GM18498 (cell line): ENCODE measurements around the gene ELAPOR1.
"Not testable (repeated sequence)": the region's sequence is repeated elsewhere in the genome, so short reads cannot be mapped to it uniquely, and the experiment has no call there.

Experiments
- ATAC-seq: cut with Tn5 transposase; IDR thresholded peaks from one replicate; pipeline ENCODE4 v1.9.1; 2021; ENCODE audit warnings: mild to moderate bottlenecking, moderate library complexity; ENCODE audit not compliant: unreplicated experiment

Gene ELAPOR1

DNA sequence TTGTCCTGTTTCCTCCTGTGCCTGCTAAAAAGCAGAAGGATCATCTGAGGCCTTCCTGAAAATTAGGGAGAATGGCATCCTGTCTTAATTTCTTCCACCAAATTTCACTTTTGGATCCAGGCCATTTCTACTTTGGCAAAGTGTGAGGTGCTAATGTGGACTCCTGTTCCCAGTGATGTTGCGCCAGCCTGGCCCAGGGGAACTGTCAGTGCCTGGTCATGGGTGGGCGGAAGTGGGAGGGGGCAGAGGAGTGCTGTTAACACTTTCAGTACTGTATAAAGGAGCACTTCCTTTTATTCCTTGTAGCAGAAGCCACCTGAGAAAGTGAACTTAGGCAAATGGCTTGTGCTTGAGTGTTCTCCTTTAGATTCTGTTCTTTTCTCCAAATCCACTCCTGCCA, 19.9 kb downstream of the ELAPOR1 start:
- ATAC-seq: peak; percentile 48

DNA sequence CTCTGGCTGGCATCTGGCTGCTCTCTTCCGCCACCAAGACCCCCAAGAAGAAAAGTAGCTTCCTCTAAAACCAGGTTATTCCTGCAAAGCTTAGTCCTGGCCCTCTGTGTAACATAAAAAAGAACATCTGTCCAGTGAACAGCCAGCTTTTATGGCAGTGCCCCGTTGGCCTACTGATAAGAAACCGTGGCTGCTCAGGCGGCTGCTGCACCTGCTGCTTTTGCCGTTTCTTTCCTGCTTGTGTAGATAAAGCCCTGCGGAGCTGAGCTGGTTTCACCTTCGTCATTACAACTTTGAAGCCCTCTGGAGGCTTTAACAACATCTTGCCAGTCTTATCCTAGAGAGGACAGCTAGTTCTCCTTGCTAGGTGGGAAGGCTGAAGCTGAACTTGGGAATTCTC, 20.5 kb downstream of the ELAPOR1 start:
- ATAC-seq: peak; percentile 48

DNA sequence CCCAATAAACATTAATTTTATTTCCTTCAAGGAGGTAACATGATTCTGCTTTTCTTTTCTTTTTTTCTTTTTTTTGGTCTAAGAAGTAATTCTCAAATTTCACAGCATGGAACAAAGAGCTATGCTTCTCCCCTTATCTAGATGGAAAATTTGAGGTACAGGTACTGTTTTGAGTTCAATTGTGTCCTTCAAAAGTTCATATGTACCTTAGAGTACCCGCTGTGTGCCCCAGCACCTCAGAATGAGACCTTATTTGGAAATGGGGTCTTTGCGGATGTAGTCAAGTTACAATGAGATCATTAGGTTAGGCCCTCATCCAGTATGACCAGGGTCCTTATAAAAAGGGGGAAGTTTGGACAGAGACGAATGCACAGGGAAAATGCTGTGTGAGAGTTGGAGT, 22.0 kb downstream of the ELAPOR1 start:
- ATAC-seq: no peak

DNA sequence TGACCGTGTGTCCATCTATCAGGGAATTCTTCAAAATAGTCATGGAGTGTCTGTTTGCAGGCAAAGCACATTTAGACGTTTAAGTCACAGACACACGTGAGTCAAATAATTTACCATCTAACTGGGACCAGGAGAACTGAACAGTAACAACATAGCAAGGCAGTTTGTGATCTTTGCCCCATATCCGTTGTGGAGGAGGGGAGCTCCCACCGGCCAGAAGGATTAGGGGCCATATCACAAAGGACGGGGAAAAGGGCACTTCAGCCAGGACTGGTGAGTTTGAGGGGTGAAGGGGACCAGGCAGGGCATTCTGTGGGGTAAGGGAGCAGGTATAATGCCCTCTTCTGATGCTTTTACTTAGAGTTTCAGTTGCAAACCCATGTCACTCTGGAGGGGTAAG, 22.9 kb downstream of the ELAPOR1 start:
- ATAC-seq: no peak

DNA sequence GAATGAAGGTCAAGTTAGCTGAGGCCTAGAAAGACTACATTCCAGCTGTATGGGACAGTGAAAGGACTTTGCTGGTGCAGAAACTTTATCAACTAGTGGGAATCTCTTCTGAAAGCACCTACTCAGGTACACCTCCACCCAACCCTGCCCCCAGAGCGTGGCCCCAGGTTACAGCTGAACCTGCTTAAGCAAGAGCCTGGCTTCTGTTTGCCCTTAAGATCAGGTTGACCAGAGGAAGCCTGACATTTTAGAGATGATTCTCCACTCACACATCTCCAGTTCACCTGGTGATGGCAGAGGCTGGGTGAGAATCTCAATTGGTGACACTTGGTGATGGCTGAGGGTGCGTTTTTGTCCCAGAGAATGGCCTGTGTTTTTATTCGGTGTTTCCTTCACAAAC, 24.0 kb downstream of the ELAPOR1 start:
- ATAC-seq: no peak

DNA sequence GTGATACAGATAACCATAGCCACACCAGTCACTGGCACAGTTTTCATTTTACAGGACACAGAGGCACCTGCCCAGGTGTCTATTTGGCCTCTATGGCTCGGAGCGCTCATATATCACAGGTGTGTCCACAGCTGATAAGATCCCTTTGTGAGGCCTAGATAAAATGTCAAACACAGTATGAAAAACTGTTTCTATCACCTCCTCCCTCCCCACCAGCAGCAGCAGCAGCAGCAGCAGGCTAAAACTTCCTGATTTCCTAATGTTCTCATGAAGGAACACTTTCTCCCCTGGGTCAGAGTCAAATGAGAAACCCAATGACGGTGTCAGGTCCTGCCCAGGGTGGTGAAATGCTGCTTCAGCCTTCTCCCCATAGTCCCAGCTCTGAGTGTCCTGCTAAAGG, 24.4 kb downstream of the ELAPOR1 start:
- no peak for ATAC-seq

DNA sequence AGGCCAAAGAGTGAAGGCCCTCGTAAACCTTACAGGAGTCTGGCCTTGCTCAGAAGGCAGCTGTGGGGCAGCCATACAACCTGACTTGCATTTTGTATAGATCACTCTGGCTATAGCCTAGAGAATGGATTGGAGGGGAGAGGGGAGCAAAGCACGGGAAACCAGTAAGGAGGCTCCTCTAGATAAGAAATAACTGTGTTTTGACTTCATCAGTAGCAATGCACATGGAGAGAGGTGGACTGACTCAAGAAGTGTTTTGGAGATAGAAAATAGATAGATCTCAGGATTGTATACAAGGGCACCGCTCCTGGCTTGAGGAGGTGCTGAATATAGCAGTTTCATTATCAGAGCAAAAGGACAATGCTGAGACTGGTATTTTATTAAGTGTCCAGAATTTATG, 26.5 kb downstream of the ELAPOR1 start:
- no peak for ATAC-seq

DNA sequence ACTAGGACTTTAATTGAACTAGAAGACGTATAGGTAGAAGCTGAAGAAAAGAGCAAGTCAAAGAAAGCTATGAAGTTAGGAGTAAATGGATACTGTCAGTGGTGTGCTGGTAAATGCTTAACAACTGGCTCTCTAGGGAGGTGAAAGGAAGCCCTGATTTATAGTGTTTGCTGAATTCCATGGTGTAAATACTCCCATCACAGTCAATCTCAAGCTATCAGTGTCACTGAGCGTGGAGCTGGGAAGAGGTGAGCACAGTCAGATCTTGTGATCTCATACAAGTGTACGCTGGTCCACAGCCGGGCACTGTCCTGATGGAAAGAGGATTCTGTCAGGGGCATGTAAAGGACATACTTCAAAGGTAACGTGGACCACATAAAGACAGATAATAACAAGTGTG, 28.3 kb downstream of the ELAPOR1 start:
- no peak for ATAC-seq

DNA sequence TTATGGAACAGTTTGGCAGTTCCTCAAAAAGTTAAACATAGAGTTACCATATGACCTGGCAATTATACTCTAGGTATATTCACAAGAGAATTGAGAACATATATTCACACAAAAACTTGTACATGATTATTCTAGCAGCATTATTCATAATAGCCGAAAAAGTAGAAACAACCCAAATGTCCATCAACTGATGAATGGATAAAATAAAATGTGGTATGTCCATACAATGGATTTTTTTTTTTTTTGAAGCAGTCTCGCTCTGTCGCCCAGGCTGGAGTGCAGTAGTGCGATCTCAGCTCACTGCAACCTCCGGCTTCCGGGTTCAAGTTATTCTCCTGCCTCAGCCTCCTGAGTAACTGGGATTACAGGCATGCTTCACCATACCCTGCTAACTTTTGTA, 28.8 kb downstream of the ELAPOR1 start:
- ATAC-seq: not testable (repeated sequence)

DNA sequence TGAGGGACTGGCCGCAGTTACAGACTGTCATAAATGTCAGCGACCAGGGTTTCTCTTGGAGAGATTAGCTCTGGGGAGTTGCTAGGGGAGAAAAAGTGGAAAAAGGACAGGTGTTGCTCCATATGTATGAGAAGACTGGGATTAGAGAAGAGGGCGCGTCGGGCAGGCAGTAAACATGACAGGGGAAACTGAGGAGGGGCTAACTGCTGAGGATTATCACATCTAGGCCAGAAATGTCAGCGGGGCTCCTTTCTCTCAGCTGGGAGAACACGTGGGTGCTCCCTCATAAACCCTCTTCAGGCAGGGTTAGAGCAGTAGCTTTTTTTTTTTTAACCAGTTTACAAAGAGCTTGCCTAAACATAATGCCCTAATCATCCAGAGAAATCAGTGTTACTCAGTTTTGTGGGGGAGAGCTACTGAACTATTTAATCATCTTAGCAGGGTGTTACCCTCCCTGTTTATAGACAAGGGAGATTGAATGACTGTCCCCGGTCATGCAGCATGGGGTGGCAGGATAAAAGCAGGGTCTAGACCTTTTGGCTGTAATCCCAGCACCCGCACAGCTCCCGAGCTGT, 35.2 kb downstream of the ELAPOR1 start:
- no peak for ATAC-seq

DNA sequence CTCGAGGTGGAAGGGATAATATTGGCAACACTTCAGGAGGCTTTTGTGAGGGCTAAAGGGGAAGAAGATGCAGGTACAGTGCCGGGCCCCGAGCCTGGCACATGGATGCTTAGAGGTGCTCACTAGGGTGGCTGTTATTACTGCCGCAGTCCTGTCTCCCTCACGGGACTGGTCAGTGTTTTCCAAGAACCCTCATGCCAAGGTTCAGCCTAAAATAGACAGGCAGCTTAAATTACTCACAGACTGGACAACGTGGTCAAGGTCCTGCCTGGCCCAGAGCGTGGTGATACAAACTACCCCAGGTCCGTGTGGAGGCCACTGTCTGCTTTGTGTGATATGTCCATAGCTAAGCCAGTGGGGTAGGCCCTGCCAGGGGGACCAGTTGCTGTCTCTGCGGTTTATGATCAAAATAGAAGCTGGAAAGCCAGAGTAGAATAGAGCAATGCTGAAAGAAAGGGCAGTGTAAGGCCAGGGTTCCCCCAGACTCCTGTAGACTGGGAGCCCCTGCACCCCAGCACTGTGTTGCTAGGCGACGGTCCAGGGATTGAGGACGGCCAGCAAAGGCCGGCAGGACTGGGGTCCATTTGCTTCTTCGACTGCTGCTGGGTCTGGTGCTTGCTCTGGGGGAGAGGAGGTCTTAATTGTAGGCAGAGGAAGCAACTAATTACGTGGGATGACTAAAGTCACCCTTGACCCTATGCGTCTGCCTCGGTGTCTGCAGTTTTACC, 36.1 kb downstream of the ELAPOR1 start:
- no peak for ATAC-seq

DNA sequence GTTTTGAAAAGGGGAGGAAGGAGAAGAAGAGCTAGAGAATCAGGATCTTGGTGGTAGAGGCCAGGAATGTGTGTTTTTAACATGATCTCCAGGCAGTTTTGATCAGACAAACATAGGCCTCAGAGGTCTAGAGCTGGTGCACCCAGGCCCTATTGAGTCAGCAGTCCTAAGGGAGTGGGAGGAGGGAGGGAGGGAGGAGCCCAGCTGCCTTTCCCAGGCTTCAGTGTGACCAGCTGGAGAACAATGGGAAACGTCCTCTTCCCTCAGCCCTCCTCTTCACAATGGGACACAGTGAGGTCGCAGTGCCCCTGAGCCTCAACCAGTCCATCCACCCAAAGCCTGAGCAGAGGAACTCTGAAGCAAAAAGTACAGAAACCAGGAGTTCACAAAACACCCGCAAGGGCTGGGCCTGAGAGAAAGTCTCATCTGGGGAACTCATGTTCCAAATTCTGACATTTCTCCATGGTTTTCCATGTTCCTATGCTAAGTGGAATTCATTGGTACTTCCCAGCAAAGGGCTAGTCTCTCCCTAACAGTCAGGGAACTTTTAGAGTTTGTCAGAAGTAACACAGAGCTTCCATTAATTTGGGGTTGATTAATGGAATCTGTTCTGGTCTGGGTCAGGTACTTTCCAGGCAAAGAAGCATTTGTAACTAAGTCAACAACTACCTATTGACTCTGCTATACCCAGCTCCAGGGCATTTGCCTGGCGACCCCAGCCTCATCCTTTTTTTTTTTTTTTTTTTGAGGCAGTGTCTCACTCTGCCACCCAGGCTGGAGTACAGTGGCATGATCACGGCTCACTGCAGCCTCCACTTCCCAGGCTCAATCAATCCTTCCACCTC, 37.5 kb downstream of the ELAPOR1 start:
- ATAC-seq: no peak

DNA sequence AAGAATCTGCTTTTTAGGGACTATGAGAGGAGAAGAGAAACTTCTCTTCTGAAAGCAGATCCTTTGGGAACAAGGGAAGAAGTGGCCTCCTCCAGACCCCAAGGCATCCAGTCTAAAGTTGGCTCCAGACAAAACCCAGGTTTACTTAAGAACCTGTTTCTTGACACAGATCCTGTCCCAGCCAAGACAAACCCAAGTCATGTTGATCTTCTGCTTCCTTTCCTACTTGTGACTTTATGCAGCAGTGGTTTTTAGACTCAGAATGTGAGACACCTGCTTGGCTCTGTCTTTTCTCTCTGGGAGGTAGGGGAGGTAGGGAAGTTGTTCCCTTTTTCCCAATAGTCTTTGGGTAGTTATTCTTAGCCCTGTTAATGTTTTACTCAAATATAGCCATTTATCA, 38.3 kb downstream of the ELAPOR1 start:
- ATAC-seq: no peak

DNA sequence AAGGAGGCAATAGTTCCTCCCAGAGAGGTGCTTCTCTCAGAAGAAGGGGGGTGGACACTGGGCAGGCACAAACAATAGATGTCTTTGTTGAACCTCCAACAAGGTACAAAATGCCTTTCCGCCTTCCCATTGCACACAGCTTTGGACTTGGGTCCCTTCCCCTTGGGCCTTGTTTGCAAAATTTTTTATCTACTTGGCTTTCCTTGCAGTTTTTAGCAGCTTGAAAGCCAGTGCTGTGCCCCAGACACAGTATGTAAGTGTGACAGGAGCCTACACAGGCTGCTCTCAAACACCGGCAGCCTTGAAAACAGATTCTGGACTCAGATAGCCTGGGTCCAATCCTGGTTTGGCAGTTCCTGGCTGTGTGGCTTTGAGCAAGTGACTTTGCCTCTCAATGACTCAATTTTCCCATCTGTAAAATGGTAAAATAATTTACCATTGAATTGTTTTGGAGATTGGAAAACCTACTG, 43.0 kb downstream of the ELAPOR1 start:
- ATAC-seq: no peak

DNA sequence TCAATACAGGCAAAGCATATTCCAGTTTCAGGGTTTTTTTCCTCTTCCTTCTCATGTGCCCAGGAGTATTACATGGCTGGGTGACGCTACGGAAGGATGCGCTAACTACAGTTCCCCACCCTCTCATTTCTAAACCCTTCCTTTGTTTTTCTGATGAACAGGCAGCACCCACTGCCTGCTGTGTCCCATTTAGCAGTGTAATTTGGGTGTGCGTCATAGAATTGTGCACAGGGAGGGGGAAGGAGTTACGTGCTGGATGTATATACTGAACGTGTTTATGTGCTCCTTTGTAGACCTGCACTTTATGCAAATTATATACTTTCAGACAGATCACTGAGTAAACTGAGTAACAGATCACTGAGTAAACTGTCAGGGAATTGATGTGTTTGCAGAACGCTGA, 44.5 kb downstream of the ELAPOR1 start:
- ATAC-seq: no peak

DNA sequence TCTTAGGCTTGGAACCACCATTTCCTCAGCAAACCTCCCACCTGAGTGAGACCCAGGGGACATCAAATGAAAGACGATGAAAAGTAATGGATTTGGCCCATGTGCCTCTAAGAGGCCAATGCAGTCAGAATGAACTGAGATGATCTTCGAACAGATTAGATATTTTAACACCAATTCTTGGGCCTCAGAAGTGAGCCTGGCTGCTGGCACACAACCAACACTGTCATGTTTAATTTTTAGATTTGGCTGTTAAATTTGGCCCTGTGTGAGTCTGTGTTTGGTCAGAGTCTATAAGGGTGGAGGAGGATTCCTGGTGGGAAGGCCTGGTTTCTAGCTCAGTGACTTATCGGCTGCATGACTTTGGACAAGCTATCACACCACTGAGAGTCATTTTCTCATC, 45.4 kb downstream of the ELAPOR1 start:
- no peak for ATAC-seq

DNA sequence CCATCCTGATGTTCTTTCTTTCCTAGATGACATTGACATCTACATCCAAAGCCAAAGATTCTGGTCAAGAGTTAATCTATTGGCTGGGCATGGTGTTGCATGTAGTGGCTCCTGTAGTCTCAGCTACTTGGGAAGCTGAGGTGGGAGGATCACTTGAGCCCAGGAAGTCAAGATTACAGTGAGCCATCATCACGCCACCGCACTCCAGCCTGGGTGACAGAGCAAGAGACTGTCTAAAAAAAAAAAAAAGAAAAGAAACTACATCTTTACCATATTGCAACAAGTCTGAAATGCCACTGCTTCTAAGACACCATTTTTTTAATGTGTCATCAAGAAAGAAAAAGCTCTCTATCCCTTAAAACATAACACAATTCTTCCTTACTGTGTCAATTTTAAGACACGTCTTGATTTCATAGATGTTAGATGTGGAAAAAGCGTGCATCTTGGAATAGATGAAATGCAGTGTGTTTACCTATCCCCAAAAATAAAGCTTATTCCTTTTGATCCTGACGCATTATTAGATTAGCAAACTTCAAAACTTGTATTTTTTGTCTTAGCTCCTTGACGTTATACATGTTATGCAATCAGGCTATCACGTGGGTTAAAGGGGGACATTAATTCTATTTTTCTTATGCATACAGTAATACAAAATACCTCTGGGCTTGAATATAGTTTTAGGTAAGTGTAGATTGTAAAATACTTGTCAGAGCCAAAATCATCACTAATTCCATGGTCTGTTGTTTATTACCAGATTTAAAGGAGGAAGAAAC, 46.3 kb downstream of the ELAPOR1 start:
- no peak for ATAC-seq

DNA sequence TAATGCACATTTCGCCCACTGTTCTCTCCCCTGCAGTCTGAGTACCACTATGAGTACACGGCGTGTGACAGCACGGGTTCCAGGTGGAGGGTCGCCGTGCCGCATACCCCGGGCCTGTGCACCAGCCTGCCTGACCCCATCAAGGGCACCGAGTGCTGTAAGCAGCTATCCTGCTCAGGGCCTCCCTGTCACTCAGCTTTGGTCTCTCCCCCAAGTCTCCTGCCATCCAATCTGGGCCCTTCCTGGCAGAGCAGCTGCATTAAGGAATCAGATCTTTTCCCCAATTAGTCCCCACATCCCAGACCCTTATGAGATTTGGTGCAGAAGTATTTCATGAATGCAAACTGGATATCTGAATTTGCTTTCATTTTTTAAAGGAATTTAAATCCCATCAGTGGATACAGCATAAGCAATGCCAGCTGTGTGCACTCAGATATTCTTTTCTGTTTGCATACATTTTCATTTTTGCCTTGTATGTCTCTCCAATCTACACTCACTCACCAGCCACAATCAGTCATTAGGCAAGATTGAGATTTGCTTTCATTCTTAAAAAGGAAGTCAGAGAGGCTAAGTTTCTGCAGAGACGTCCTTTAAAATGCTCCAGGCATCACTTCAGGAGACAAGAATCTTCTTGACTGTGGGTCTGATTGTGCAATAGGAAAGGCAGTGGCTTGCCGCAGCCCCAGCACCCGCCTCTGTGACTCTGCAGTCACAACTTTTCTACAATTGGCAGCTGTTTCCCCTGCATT, 48.1 kb downstream of the ELAPOR1 start:
- peak; percentile 63 for ATAC-seq

DNA sequence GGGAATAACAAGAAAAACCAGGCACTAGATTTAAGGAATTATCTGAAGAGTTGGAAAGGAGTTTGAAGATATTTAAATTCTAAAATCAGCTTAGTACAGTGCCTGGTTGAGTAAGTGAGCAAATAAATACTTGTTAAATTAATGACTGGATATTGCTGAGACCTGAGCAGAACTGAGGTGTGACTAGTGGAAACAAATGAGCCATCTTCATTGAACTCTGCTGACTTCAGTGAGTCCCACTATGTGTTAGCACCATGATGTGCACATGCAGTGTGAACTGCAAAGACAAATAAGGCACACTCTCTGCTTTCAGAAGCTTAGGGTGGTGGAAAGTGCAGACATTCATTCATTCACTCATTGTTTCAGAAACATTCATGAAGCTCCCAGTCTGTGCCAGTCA, 48.7 kb downstream of the ELAPOR1 start:
- no peak for ATAC-seq

DNA sequence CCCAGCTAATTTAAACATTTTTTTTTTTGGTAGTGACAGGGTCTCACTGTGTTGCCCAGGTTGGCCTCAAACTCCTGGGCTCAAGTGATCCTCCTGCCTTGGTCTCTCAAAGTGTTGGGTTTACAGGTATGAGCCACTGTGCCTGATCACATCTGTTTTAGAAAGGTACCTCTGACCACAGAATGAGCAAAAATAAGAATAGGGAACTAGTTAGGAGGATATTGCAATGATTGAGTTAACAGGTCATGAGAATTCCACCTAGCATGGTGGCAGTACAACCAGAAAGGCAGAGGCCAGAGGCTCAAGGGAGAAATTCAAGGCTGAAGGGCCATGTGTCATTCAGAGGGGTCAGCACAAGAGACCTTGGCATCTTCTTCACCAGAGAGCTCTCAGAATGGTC, 49.6 kb downstream of the ELAPOR1 start:
- ATAC-seq: no peak
